ENCODE measurements around the gene MYCBP.

The MYCBP gene

DNA sequence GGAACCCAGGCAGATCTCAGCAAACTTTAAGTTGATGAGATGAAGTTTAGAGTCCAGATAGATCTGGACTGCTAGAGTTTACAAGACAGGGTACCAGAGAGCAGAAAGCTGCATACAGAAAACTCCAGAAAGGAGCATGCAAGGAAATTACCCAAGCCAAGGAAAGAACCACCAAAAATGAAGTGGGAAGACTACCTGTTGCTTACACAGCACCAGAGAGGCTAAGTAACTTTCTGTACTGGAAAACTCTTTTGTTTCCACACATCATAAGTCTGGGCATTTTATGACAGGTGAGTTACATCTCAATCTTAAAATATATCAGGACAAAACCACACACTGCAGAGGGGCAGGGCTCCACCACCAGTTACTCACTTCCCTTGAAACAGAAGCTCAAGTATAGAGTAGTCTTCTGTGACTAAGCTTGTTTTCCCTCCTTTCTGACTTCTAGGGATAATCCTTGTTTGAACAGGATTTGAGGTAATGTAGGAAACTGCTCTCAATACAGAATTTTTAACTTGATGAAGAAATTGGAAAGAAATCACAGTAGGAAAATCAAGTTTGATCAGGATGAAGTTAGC, 25.6 kb upstream of the MYCBP start:
- no peak overlapping the region for H3K27ac ChIP-seq (ENCODE audit: low read depth, low read length, severe bottlenecking)
- no peak overlapping the region for H3K4me3 ChIP-seq (ENCODE audit: extremely low read depth, insufficient read depth, low read length, poor library complexity, severe bottlenecking)
- no peaks in the 10 kb centered on the region for H3K9me3 ChIP-seq (ENCODE audit: control insufficient read depth, low read length)
- no peaks in the 10 kb centered on the region for H3K4me1 ChIP-seq (ENCODE audit: control insufficient read depth, insufficient read depth, low read length, poor library complexity, severe bottlenecking)
- no peaks in the 10 kb centered on the region for H3K36me3 ChIP-seq (ENCODE audit: control insufficient read depth, insufficient read depth, low read length)

- 100% methylated on average over 1 of the region's 2 CpGs; no CpG with 5 or more reads in 1 of the 2 experiments for WGBS, 2 experiments (ENCODE audit: insufficient coverage in 2 of 2)
Measured at GRCh38 chr1:38896169-38896568, 23.0 kb upstream of the MYCBP start.

GRCh38 chr1:38892976-38893375, 19.8 kb upstream of the MYCBP start:
- Histone ChIP-seq H3K9me3 (ENCODE audit: control insufficient read depth, low read length) (no peaks in the 10 kb centered on the region), H3K4me1 (ENCODE audit: control insufficient read depth, insufficient read depth, low read length, poor library complexity, severe bottlenecking) (no peaks in the 10 kb centered on the region), H3K36me3 (ENCODE audit: control insufficient read depth, insufficient read depth, low read length) (no peaks in the 10 kb centered on the region), H3K27ac (ENCODE audit: low read depth, low read length, severe bottlenecking) (no peak overlapping the region), H3K4me3 (ENCODE audit: extremely low read depth, insufficient read depth, low read length, poor library complexity, severe bottlenecking) (no peak overlapping the region)
- WGBS, 2 experiments (ENCODE audit: insufficient coverage in 2 of 2) = no CpG with 5 or more reads among the region's 1 CpG

More at GRCh38 chr1:38896169-38896568, 23.0 kb upstream of the MYCBP start:
- Histone ChIP-seq H3K36me3 (ENCODE audit: control insufficient read depth, insufficient read depth, low read length) (no peaks in the 10 kb centered on the region), H3K4me1 (ENCODE audit: control insufficient read depth, insufficient read depth, low read length, poor library complexity, severe bottlenecking) (no peaks in the 10 kb centered on the region), H3K27ac (ENCODE audit: low read depth, low read length, severe bottlenecking) (no peak overlapping the region), H3K9me3 (ENCODE audit: control insufficient read depth, low read length) (no peaks in the 10 kb centered on the region), H3K4me3 (ENCODE audit: extremely low read depth, insufficient read depth, low read length, poor library complexity, severe bottlenecking) (no peak overlapping the region)

GRCh38 chr1:38891753-38892152, 18.6 kb upstream of the MYCBP start:
- WGBS, 2 experiments (ENCODE audit: insufficient coverage in 2 of 2) = 80% methylated on average over 1 of the region's 1 CpG
- no peaks in the 10 kb centered on the region for H3K36me3 ChIP-seq (ENCODE audit: control insufficient read depth, insufficient read depth, low read length)
- H3K9me3 ChIP-seq (ENCODE audit: control insufficient read depth, low read length) = no peaks in the 10 kb centered on the region
- no peaks in the 10 kb centered on the region for H3K4me1 ChIP-seq (ENCODE audit: control insufficient read depth, insufficient read depth, low read length, poor library complexity, severe bottlenecking)
- no peak overlapping the region for H3K27ac ChIP-seq (ENCODE audit: low read depth, low read length, severe bottlenecking)
- no peak overlapping the region for H3K4me3 ChIP-seq (ENCODE audit: extremely low read depth, insufficient read depth, low read length, poor library complexity, severe bottlenecking)

GRCh38 chr1:38889589-38889988, 16.4 kb upstream of the MYCBP start:
- no peak overlapping the region for H3K27ac ChIP-seq (ENCODE audit: low read depth, low read length, severe bottlenecking)
- no peaks in the 10 kb centered on the region for H3K36me3 ChIP-seq (ENCODE audit: control insufficient read depth, insufficient read depth, low read length)
- 80 to 100% methylated on average over 1 of the region's 5 CpGs for WGBS, 2 experiments (ENCODE audit: insufficient coverage in 2 of 2)

DNA sequence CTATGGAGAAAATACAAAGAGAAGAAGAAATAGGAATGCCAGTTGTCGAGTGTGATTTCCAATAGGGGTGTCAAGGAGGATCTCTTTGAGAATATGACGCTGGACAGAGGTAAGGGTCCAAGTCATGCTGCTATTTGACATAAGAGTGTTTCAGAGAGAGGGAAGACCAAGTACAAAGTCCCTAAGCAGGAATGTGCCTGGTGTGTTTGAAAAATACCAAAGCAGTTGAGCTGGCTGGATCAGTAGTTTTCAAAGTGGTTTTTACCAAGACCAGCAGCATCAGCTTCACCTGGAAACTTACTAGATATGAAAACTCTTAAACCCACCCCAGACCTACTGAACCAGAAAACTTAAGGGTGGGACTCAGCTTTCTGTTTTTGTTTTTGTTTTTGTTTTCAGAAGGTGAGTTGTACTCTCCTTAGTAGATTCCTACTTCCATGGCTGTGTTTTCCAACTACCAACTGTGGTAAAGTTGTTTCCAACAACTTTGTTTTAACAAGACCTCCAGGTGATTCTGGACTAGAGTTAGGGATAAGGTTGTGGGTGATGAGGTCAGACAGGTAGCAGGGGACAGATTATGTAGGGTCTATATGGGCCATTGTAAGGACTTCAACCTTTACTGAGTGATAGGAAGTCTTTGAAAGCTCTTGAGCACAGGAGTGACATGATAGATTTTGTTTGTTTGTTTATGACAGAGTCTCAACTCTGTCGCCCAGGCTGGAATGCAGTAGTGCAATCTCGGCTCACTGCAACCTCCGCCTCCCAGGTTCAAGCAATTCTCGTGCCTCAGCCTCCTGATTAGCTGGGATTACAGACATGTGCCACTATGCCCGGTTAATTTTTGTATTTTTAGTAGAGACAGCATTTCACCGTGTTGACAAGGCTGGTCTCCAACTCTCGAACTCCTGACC, 15.5 kb upstream of the MYCBP start:
- no peak overlapping the region for H3K4me3 ChIP-seq (ENCODE audit: extremely low read depth, insufficient read depth, low read length, poor library complexity, severe bottlenecking)
- H3K27ac ChIP-seq (ENCODE audit: low read depth, low read length, severe bottlenecking) = no peak overlapping the region
- no peaks in the 10 kb centered on the region for H3K36me3 ChIP-seq (ENCODE audit: control insufficient read depth, insufficient read depth, low read length)
- H3K9me3 ChIP-seq (ENCODE audit: control insufficient read depth, low read length) = no peaks in the 10 kb centered on the region
- 82 to 90% methylated on average over 8 of the region's 9 CpGs for WGBS, 2 experiments (ENCODE audit: insufficient coverage in 2 of 2)
- H3K4me1 ChIP-seq (ENCODE audit: control insufficient read depth, insufficient read depth, low read length, poor library complexity, severe bottlenecking) = no peaks in the 10 kb centered on the region

More at GRCh38 chr1:38889589-38889988, 16.4 kb upstream of the MYCBP start:
- Histone ChIP-seq H3K9me3 (ENCODE audit: control insufficient read depth, low read length) (no peaks in the 10 kb centered on the region), H3K4me1 (ENCODE audit: control insufficient read depth, insufficient read depth, low read length, poor library complexity, severe bottlenecking) (no peaks in the 10 kb centered on the region), H3K4me3 (ENCODE audit: extremely low read depth, insufficient read depth, low read length, poor library complexity, severe bottlenecking) (no peak overlapping the region)

DNA sequence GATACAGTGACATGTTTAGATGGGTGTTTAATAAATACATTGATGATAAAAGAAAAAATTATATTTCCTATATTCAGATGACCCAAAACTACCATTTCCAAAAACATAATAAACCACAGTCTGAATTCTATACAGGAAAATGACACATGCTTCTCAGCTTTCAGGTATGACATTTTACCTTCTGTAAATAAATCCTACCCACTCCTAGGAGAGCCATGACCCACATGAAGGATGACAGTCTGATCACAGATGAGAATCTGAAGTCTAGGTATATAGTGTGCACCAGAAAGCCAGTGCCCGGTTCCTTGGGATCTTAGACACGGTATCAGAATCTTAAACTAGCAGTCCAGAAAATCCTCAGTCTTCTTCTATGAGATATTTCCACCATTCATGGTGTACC, 11.9 kb upstream of the MYCBP start:
- Histone ChIP-seq H3K36me3 (ENCODE audit: control insufficient read depth, insufficient read depth, low read length) (no peaks in the 10 kb centered on the region), H3K4me3 (ENCODE audit: extremely low read depth, insufficient read depth, low read length, poor library complexity, severe bottlenecking) (no peak overlapping the region), H3K9me3 (ENCODE audit: control insufficient read depth, low read length) (no peaks in the 10 kb centered on the region), H3K27ac (ENCODE audit: low read depth, low read length, severe bottlenecking) (no peak overlapping the region), H3K4me1 (ENCODE audit: control insufficient read depth, insufficient read depth, low read length, poor library complexity, severe bottlenecking) (no peaks in the 10 kb centered on the region)
- 100% methylated on average over 1 to 2 of the region's 2 CpGs for WGBS, 2 experiments (ENCODE audit: insufficient coverage in 2 of 2)

DNA sequence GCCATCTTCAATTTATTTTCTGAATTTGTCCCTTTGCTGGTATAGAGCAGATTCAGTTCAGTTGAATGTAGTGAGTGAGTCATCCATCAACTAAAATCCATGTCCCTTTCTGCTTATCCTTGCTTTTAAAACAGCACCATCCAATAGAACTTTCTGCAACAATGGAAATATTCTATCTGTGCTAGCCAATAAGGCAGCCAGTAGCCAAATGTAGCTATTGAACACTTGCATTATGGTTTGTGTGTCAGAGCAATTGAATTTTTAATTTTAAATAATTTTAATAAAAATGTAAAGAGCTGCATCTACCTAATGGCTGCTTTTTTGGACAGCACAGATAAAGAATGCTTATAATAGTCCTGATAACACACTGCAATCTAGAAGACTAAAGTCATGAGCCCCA, 8.3 kb upstream of the MYCBP start, which contains the start of gene GJA9:
GJA9 (minus strand) TSS at position 101 of the 400 bp plus-strand sequence. CDS start 5,489 bp downstream, outside the sequence.
- Histone ChIP-seq H3K4me3 (ENCODE audit: extremely low read depth, insufficient read depth, low read length, poor library complexity, severe bottlenecking) (no peak within 1 kb of the TSS), H3K9me3 (ENCODE audit: control insufficient read depth, low read length) (no peaks in the 10 kb centered on the region), H3K4me1 (ENCODE audit: control insufficient read depth, insufficient read depth, low read length, poor library complexity, severe bottlenecking) (no peaks in the 10 kb centered on the region), H3K27ac (ENCODE audit: low read depth, low read length, severe bottlenecking) (no peak within 1 kb of the TSS), H3K36me3 (ENCODE audit: control insufficient read depth, insufficient read depth, low read length) (no peaks in the 10 kb centered on the region)

DNA sequence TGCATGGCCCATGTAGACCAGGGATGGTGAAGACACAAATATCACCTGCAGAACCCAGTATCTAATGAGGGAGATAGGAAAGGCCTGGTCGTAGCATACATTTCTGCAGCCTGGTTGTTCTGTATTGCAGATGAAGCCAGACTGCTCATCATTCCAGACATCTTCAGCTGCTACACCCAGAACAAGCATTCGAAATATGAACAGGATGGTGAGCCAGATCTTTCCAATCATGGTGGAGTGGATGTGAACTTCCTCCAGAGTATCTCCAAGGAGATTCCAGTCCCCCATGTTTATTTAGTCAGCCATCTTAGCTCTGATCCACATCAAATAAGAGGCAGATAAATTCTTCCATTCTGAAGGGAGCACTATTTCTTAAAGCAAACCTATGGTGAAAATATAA, 2.7 kb upstream of the MYCBP start:
- 100% methylated on average over 1 of the region's 2 CpGs for WGBS, 2 experiments (ENCODE audit: insufficient coverage in 2 of 2)
- no peak overlapping the region for H3K4me3 ChIP-seq (ENCODE audit: extremely low read depth, insufficient read depth, low read length, poor library complexity, severe bottlenecking)
- H3K9me3 ChIP-seq (ENCODE audit: control insufficient read depth, low read length) = no peaks in the 10 kb centered on the region
- no peak overlapping the region for H3K27ac ChIP-seq (ENCODE audit: low read depth, low read length, severe bottlenecking)
- no peaks in the 10 kb centered on the region for H3K36me3 ChIP-seq (ENCODE audit: control insufficient read depth, insufficient read depth, low read length)
- peaks cover 4% of the 10 kb centered on the region for H3K4me1 ChIP-seq (ENCODE audit: control insufficient read depth, insufficient read depth, low read length, poor library complexity, severe bottlenecking)

DNA sequence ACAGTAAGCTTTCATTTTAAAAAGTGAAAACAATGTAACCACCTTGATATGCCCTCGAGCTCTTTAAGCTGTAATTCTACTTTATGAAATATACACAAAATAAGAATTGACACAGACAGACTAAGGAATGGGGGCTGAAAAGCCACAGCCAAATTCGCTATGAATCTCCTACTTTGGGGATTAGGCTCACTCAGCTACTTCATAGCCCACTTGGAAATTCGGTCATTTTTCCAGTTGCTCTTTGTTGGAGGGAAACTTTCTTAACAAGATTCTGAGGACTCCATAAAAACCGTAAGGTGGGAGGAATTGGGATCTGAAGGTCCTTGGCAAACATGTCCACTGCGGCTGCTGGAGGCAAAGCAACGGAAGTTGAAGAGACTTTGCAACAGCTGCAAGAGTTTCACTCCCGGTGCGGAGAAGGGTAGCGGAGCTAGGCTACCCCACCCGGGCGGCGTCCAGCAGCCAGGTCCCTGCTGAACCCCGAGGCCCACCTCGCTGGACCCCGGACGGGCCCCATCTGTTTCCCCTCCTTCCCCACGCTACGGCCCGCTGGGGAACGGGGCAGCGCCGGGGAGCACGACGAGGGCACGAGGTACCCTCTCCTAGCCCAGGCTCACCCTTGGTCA, 634 bp downstream of the MYCBP start:
- peaks cover 4% of the 10 kb centered on the region for H3K4me1 ChIP-seq (ENCODE audit: control insufficient read depth, insufficient read depth, low read length, poor library complexity, severe bottlenecking)
- H3K27ac ChIP-seq (ENCODE audit: low read depth, low read length, severe bottlenecking) = no peak overlapping the region
- 2 to 4% methylated on average over 11 to 23 of the region's 25 CpGs for WGBS, 2 experiments (ENCODE audit: insufficient coverage in 2 of 2)
- peak overlapping the region; percentile 82 for H3K4me3 ChIP-seq (ENCODE audit: extremely low read depth, insufficient read depth, low read length, poor library complexity, severe bottlenecking)
- peaks cover 5% of the 10 kb centered on the region for H3K36me3 ChIP-seq (ENCODE audit: control insufficient read depth, insufficient read depth, low read length)
- H3K9me3 ChIP-seq (ENCODE audit: control insufficient read depth, low read length) = no peaks in the 10 kb centered on the region

Measured in mesodermal cell (in vitro differentiated cells).